Left renal pelvis (tissue), 4 donors: ENCODE data around the gene HDAC4. TPM values are rescaled to one million over a fixed set of nuclear protein-coding genes. Genes with fewer than 3 reads are reported as not detected.
A peak's percentile ranks its signal among the peaks of the same experiment; 100 is the strongest.

ENCODE experiments used
- DNase-seq, 4 donors: peaks; one replicate each; pipeline ENCODE4 v3.0.0-alpha.2; 2013; ENCODE audit warnings: low read depth in 4 of 4, low spot score in 3 of 4
- polyA plus RNA-seq, 4 donors: library from polyadenylated mRNA; unstranded; fragments of 120-200 nt; gene quantifications; one replicate each; pipeline ENCODE4 v1.2.1, GENCODE V29; 2013; ENCODE audit not compliant: insufficient read length in 4 of 4

HDAC4 gene
- polyA plus RNA-seq, 4 donors = 12.9 to 15.4 (median 14.4) TPM

GRCh38 chr2:239429473-239430350 is 28.9 kb upstream of the HDAC4 start:
- DNase-seq = no peak

- no peak for DNase-seq
Observed at GRCh38 chr2:239425631-239426030, 24.8 kb upstream of the HDAC4 start.

GRCh38 chr2:239424337-239425045 is 23.7 kb upstream of the HDAC4 start:
- DNase-seq = no peak

GRCh38 chr2:239423551-239423950 is 22.7 kb upstream of the HDAC4 start:
- DNase-seq = no peak

- DNase-seq = no peak
Observed at GRCh38 chr2:239421851-239422250, 21.0 kb upstream of the HDAC4 start.

GRCh38 chr2:239420082-239420481 is 19.3 kb upstream of the HDAC4 start:
- DNase-seq = no peak

- no peak for DNase-seq
Observed at GRCh38 chr2:239418918-239419317, 18.1 kb upstream of the HDAC4 start.

- no peak for DNase-seq
Observed at GRCh38 chr2:239412905-239413603, 12.2 kb upstream of the HDAC4 start.

- no peak for DNase-seq
Observed at GRCh38 chr2:239411549-239412319, 10.9 kb upstream of the HDAC4 start.

GRCh38 chr2:239411117-239411516 is 10.3 kb upstream of the HDAC4 start:
- DNase-seq = no peak

GRCh38 chr2:239409976-239410375 is 9.2 kb upstream of the HDAC4 start:
- no peak for DNase-seq

GRCh38 chr2:239407112-239407511 is 6.3 kb upstream of the HDAC4 start:
- DNase-seq = no peak

GRCh38 chr2:239406316-239406995 is 5.6 kb upstream of the HDAC4 start:
- DNase-seq = no peak

- DNase-seq = no peak
Observed at GRCh38 chr2:239405071-239405470, 4.3 kb upstream of the HDAC4 start.

- DNase-seq = no peak
Observed at GRCh38 chr2:239402666-239403065, 1.8 kb upstream of the HDAC4 start.

GRCh38 chr2:239401881-239402233 is 1.0 kb upstream of the HDAC4 start:
- DNase-seq = no peak

- peak; percentile 95 to 97 (median 96) for DNase-seq
Observed at GRCh38 chr2:239401067-239401880, 454 bp upstream of the HDAC4 start.

- no peak for DNase-seq
Observed at GRCh38 chr2:239399921-239400595, 762 bp downstream of the HDAC4 start.
